HEK293 (cell line): ENCODE results near the gene MARK3.

Source experiments
- CTCF ChIP-seq: fragments of 450-650 bp; formaldehyde crosslinking; IDR thresholded peaks from 2 replicates; pipeline ENCODE4 v1.5.1; 2016; ENCODE audit warnings: missing biosample characterization, missing genetic modification characterization
- PRDM10 ChIP-seq: fragments of 450-650 bp; formaldehyde crosslinking; IDR thresholded peaks from 2 replicates; pipeline ENCODE4 v1.5.1; 2016; ENCODE audit warnings: missing biosample characterization, missing genetic modification characterization
- SCRT2 ChIP-seq: fragments of 450-650 bp; formaldehyde crosslinking; IDR thresholded peaks from 2 replicates; pipeline ENCODE4 v1.5.1; 2016; ENCODE audit warnings: missing biosample characterization, missing genetic modification characterization
- ZBTB26 ChIP-seq: fragments of 450-650 bp; formaldehyde crosslinking; optimal IDR thresholded peaks from 2 replicates; pipeline ENCODE3; 2016; ENCODE audit warnings: missing biosample characterization, mild to moderate bottlenecking, missing genetic modification characterization
- ZFHX2 ChIP-seq: fragments of 450-650 bp; formaldehyde crosslinking; conservative IDR thresholded peaks from 2 replicates; pipeline ENCODE4 v1.5.1; 2016; ENCODE audit warnings: missing biosample characterization, missing genetic modification characterization
- ZNF26 ChIP-seq: fragments of 450-650 bp; formaldehyde crosslinking; IDR thresholded peaks from 2 replicates; pipeline ENCODE4 v1.5.1; 2016; ENCODE audit warnings: missing biosample characterization, missing genetic modification characterization
- ZNF311 ChIP-seq: fragments of 450-650 bp; formaldehyde crosslinking; IDR thresholded peaks from 2 replicates; pipeline ENCODE4 v1.5.1; 2017; ENCODE audit warnings: missing biosample characterization, missing genetic modification characterization, borderline replicate concordance

- TF ChIP-seq ZNF311 (tag by site-specific recombination) (no peak), PRDM10 (no peak), CTCF (tag by site-specific recombination) (no peak), SCRT2 (tag by site-specific recombination) (no peak), ZBTB26 (tag by site-specific recombination) (no peak), ZFHX2 (tag by site-specific recombination) (no peak), ZNF26 (no peak)
Observed at GRCh38 chr14:103526914-103527248, 141.7 kb downstream of the MARK3 start.
